Measurements from ENCODE around the gene UBAP1L. TPM values are rescaled to one million over a fixed set of nuclear protein-coding genes. Genes with fewer than 3 reads are reported as not detected.

UBAP1L gene
- total RNA-seq, 1 donor from 2014 or later: 4.6 TPM

DNA sequence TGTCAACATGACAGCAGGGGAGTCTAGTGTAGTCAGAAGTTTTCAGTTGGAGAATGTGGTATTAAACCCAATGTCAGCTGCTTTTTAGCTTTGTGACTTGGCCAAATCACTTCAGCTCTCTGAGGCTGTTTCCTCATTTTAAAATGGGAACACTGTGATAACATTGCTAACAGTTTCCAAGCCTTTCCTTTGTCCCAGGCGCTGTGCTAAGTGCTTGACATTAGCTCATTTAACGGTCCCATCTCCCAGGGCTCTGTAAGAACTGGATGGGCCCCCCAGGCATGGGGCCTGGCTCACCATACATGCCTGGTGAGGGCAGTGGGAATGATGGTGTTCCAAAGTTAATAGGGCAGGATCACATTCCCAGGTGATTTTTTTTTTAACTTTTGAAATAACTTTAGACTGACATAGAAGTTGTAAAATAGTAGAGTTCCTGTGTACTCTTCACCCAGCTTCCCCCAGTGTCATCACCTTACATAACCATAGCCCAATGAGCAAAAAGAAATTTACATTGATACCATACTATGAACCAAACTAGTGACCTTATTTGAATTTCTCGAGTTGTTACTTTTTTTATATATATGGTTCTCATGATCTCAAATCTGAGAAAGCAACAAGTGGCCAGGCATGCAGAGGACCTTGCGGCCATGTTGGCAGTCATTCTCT lies 54.9 kb downstream of the UBAP1L start:
- Mint-ChIP-seq H3K4me1 (ENCODE audit: low read depth, unreplicated experiment) (peaks cover under 1% of the 10 kb centered on the region), H3K4me3 (ENCODE audit: unreplicated experiment) (no peak overlapping the region), H3K36me3 (ENCODE audit: unreplicated experiment) (no peaks in the 10 kb centered on the region), H3K27me3 (ENCODE audit: unreplicated experiment) (peaks cover 10% of the 10 kb centered on the region), H3K27ac (ENCODE audit: unreplicated experiment) (no peak overlapping the region), H3K9me3 (ENCODE audit: unreplicated experiment) (no peaks in the 10 kb centered on the region)
- no peak for TF ChIP-seq CTCF (IDR thresholded peaks at IDR 0.05; ENCODE audit: partially characterized antibody, unreplicated experiment)
- no peak for DNase-seq

- Mint-ChIP-seq H3K27me3 (ENCODE audit: unreplicated experiment) (peaks cover 10% of the 10 kb centered on the region), H3K4me3 (ENCODE audit: unreplicated experiment) (no peak overlapping the region), H3K9me3 (ENCODE audit: unreplicated experiment) (no peaks in the 10 kb centered on the region), H3K27ac (ENCODE audit: unreplicated experiment) (no peak overlapping the region), H3K4me1 (ENCODE audit: low read depth, unreplicated experiment) (no peaks in the 10 kb centered on the region), H3K36me3 (ENCODE audit: unreplicated experiment) (no peaks in the 10 kb centered on the region)
- TF ChIP-seq CTCF (IDR thresholded peaks at IDR 0.05; ENCODE audit: partially characterized antibody, unreplicated experiment): no peak
- no peak for DNase-seq
Measured at GRCh38 chr15:65059369-65059750, 55.6 kb downstream of the UBAP1L start.

DNA sequence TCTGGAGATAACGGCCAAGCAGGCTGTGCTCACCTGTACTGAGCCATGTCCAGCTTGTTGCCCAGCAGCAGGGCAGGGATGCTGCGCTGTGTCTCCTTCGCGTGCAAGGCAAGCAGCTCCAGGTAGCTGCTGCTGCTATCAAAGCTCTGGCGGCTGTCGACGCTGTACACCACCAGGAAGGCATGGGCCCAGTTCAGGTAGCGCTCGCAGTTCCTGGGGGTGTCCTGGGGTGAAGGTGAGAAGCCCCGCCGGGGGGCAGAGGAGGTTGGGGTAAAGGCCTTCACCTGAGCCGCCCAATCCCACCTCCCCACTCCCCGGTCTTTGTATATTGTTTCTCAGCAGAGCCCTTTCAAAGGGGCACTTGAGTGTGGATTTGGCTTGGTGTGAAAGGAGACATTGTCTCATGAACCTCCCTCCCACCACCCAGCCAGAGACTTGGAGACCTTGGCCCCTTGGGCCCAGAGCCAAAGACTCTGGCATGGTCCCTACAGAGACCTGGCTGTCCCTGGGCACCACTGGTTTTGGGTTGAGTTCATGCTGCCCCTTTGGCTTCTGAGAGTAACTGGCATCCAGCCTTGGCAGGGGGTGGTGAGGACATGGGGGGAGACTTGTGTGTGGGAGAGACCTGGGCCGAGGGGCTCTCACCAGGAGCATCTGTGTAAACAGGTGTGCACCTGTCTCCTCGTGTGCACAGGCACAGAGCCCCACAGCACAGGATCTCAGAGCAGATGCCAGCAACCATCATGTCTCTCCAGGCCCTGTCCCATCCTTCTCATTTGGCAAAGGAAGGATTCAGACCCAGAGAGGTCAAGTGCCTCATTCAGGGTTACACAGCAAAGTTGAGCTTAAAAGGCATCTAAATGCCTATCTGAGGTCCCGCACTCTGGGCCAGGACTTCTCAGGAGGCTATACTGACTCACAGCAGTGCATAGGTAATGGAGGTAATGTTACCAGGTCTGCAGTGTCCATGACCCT lies 56.3 kb downstream of the UBAP1L start:
- no peak for TF ChIP-seq CTCF (IDR thresholded peaks at IDR 0.05; ENCODE audit: partially characterized antibody, unreplicated experiment)
- H3K27me3 Mint-ChIP-seq (ENCODE audit: unreplicated experiment): peaks cover 10% of the 10 kb centered on the region
- DNase-seq: no peak
- H3K4me1 Mint-ChIP-seq (ENCODE audit: low read depth, unreplicated experiment): peaks cover 4% of the 10 kb centered on the region
- H3K4me3 Mint-ChIP-seq (ENCODE audit: unreplicated experiment): no peak overlapping the region
- no peaks in the 10 kb centered on the region for H3K36me3 Mint-ChIP-seq (ENCODE audit: unreplicated experiment)
- no peaks in the 10 kb centered on the region for H3K9me3 Mint-ChIP-seq (ENCODE audit: unreplicated experiment)
- H3K27ac Mint-ChIP-seq (ENCODE audit: unreplicated experiment): no peak overlapping the region

GRCh38 chr15:65057549-65057940 lies 57.5 kb downstream of the UBAP1L start:
- no peaks in the 10 kb centered on the region for H3K9me3 Mint-ChIP-seq (ENCODE audit: unreplicated experiment)
- no peak for DNase-seq
- no peak for TF ChIP-seq CTCF (IDR thresholded peaks at IDR 0.05; ENCODE audit: partially characterized antibody, unreplicated experiment)
- no peak overlapping the region for H3K27ac Mint-ChIP-seq (ENCODE audit: unreplicated experiment)
- H3K36me3 Mint-ChIP-seq (ENCODE audit: unreplicated experiment): no peaks in the 10 kb centered on the region
- H3K4me3 Mint-ChIP-seq (ENCODE audit: unreplicated experiment): no peak overlapping the region
- H3K27me3 Mint-ChIP-seq (ENCODE audit: unreplicated experiment): peaks cover 10% of the 10 kb centered on the region
- H3K4me1 Mint-ChIP-seq (ENCODE audit: low read depth, unreplicated experiment): peaks cover 4% of the 10 kb centered on the region
